Measurements from ENCODE around the gene RNF207. TPM values are rescaled to one million over a fixed set of nuclear protein-coding genes. Genes with fewer than 3 reads are reported as not detected.

The RNF207 gene
- total RNA-seq, 1 experiment from 2014 or later = 9.2 TPM

- TF ChIP-seq, protein P1, sequence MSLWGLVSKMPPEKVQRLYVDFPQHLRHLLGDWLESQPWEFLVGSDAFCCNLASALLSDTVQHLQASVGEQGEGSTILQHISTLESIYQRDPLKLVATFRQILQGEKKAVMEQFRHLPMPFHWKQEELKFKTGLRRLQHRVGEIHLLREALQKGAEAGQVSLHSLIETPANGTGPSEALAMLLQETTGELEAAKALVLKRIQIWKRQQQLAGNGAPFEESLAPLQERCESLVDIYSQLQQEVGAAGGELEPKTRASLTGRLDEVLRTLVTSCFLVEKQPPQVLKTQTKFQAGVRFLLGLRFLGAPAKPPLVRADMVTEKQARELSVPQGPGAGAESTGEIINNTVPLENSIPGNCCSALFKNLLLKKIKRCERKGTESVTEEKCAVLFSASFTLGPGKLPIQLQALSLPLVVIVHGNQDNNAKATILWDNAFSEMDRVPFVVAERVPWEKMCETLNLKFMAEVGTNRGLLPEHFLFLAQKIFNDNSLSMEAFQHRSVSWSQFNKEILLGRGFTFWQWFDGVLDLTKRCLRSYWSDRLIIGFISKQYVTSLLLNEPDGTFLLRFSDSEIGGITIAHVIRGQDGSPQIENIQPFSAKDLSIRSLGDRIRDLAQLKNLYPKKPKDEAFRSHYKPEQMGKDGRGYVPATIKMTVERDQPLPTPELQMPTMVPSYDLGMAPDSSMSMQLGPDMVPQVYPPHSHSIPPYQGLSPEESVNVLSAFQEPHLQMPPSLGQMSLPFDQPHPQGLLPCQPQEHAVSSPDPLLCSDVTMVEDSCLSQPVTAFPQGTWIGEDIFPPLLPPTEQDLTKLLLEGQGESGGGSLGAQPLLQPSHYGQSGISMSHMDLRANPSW (CRISPR knock-in tag; conservative IDR thresholded peaks at IDR 0.05; ENCODE audit: low read depth) = no peak
- no peak for TF ChIP-seq ZNF138 (CRISPR knock-in tag; conservative IDR thresholded peaks at IDR 0.05)
- TF ChIP-seq ZNF219 (CRISPR knock-in tag; IDR thresholded peaks at IDR 0.05; ENCODE audit: borderline replicate concordance) = no peak
- no peak for TF ChIP-seq ATF2 (CRISPR knock-in tag; IDR thresholded peaks at IDR 0.05; ENCODE audit: borderline replicate concordance, low read depth)
- no peak for TF ChIP-seq SP1 (CRISPR knock-in tag; conservative IDR thresholded peaks at IDR 0.05)
- TF ChIP-seq TP53 (CRISPR knock-in tag; IDR thresholded peaks at IDR 0.05) = no peak
- no peak for TF ChIP-seq PREB (CRISPR knock-in tag; IDR thresholded peaks at IDR 0.05; ENCODE audit: borderline replicate concordance)
- peak; percentile 59; the same call in 1 of the 2 replicates for TF ChIP-seq NFATC4 (CRISPR knock-in tag; IDR thresholded peaks at IDR 0.05)
- no peak for TF ChIP-seq GABPB1 (CRISPR knock-in tag; IDR thresholded peaks at IDR 0.05)
- no peak for TF ChIP-seq CREB1 (CRISPR knock-in tag; IDR thresholded peaks at IDR 0.05)
- TF ChIP-seq, protein P2, sequence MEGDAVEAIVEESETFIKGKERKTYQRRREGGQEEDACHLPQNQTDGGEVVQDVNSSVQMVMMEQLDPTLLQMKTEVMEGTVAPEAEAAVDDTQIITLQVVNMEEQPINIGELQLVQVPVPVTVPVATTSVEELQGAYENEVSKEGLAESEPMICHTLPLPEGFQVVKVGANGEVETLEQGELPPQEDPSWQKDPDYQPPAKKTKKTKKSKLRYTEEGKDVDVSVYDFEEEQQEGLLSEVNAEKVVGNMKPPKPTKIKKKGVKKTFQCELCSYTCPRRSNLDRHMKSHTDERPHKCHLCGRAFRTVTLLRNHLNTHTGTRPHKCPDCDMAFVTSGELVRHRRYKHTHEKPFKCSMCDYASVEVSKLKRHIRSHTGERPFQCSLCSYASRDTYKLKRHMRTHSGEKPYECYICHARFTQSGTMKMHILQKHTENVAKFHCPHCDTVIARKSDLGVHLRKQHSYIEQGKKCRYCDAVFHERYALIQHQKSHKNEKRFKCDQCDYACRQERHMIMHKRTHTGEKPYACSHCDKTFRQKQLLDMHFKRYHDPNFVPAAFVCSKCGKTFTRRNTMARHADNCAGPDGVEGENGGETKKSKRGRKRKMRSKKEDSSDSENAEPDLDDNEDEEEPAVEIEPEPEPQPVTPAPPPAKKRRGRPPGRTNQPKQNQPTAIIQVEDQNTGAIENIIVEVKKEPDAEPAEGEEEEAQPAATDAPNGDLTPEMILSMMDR (IDR thresholded peaks at IDR 0.05) = peak; percentile 43; the same call in 1 of the 2 replicates
- TF ChIP-seq HMGA2 (CRISPR knock-in tag; IDR thresholded peaks at IDR 0.05) = no peak
Measured at GRCh38 chr1:6185635-6186382, 20.1 kb upstream of the RNF207 start (continued).

- Mint-ChIP-seq H3K36me3 (peaks cover 60% of the 10 kb centered on the region), H3K9me3 (no peaks in the 10 kb centered on the region), H3K4me1 (peaks cover 34% of the 10 kb centered on the region), H3K4me3 (no peak overlapping the region), H3K27ac (no peak overlapping the region), H3K27me3 (ENCODE audit: low read depth) (no peaks in the 10 kb centered on the region)
- ATAC-seq (no peak), DNase-seq (ENCODE audit: low spot score) (no peak)
- POLR2A ChIA-PET = interaction anchor here (0.6 kb wide), 1 partner anchor 8 kb away, joined by 3 read pairs; no protein-coding TSS in a partner anchor
- CTCF ChIA-PET = interaction anchor here (0.7 to 8.4 kb wide), 4 partner anchors 17 to 252 kb away, joined by 3 to 77 read pairs (median 4); partner anchors contain the start of gene RNF207
- no peak for TF ChIP-seq GRHL2 (CRISPR knock-in tag; IDR thresholded peaks at IDR 0.05; ENCODE audit: insufficient replicate concordance, severe bottlenecking)
- TF ChIP-seq FOXP4 (CRISPR knock-in tag; IDR thresholded peaks at IDR 0.05) = no peak
- TF ChIP-seq TEAD4 (CRISPR knock-in tag; IDR thresholded peaks at IDR 0.05) = no peak
- no peak for TF ChIP-seq HMGA2 (CRISPR knock-in tag; IDR thresholded peaks at IDR 0.05)
- TF ChIP-seq ZNF532 (CRISPR knock-in tag; IDR thresholded peaks at IDR 0.05; ENCODE audit: borderline replicate concordance) = no peak
- no peak for TF ChIP-seq RELA (CRISPR knock-in tag; IDR thresholded peaks at IDR 0.05; ENCODE audit: borderline replicate concordance)
- TF ChIP-seq ZNF671 (CRISPR knock-in tag; IDR thresholded peaks at IDR 0.05) = no peak
- no peak for TF ChIP-seq FOXP1 (CRISPR knock-in tag; IDR thresholded peaks at IDR 0.05; ENCODE audit: borderline replicate concordance)
- TF ChIP-seq, protein P3, sequence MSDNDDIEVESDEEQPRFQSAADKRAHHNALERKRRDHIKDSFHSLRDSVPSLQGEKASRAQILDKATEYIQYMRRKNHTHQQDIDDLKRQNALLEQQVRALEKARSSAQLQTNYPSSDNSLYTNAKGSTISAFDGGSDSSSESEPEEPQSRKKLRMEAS (CRISPR knock-in tag; IDR thresholded peaks at IDR 0.05) = no peak
Measured at GRCh38 chr1:6188466-6188865, 17.5 kb upstream of the RNF207 start.

Measured in WTC11 (cell line).